HepG2 (cell line): ENCODE results near the gene RLN3. TPM values are rescaled to one million over a fixed set of nuclear protein-coding genes. Genes with fewer than 3 reads are reported as not detected.
A peak's percentile ranks its signal among the peaks of the same experiment; 100 is the strongest.

Experiments used
- SIN3B ChIP-seq: fragments of 150-350 bp; IDR thresholded peaks from 2 replicates; pipeline ENCODE4 v1.6.1; 2014; ENCODE audit warnings: low read length
- ZFP91 ChIP-seq: sonication (generic); formaldehyde crosslinking; IDR thresholded peaks from 2 replicates; pipeline ENCODE4 v1.9.0; 2022; ENCODE audit warnings: missing genetic modification reagents, mild to moderate bottlenecking, borderline replicate concordance
- ZNF629 ChIP-seq: sonication (generic); formaldehyde crosslinking; conservative IDR thresholded peaks from 2 replicates; pipeline ENCODE4 v1.5.0; 2020; ENCODE audit warnings: missing genetic modification reagents
- ZNF746 ChIP-seq: sonication (generic); formaldehyde crosslinking; IDR thresholded peaks from 2 replicates; pipeline ENCODE4 v1.8.0; 2022; ENCODE audit warnings: mild to moderate bottlenecking, missing genetic modification reagents
- ZNF777 ChIP-seq: sonication (generic); formaldehyde crosslinking; IDR thresholded peaks from 2 replicates; pipeline ENCODE4 v1.4.0; 2020; ENCODE audit warnings: missing genetic modification reagents
- polyA plus RNA-seq, 8 experiments: library from polyadenylated mRNA; depleted of rRNA in 3 of 8; stranded (reverse) in 7 of 8; unstranded in 1 of 8; fragments of >200 nt; fragmentation: Illumina TruSeq in 4 of 8; extraction: Trizol in 4 of 8; gene quantifications; 2 replicates each; pipeline versions ENCODE4 v1.2.1 to v1.2.3, GENCODE V29; 2011 to 2016; ENCODE audit warnings: low read depth in 4 of 8, missing spikeins in 1 of 8, mixed read lengths in 1 of 8; ENCODE audit not compliant: insufficient read depth in 1 of 8
- total RNA-seq, 5 experiments: library from RNA; depleted of rRNA; stranded (reverse); fragments of >200 nt; fragmentation: Illumina TruSeq; extraction: Trizol; gene quantifications; 2 replicates each; pipeline ENCODE4 v1.2.3, GENCODE V29; 2016; ENCODE audit warnings: low read depth in 1 of 5
- TF ChIP-seq, protein P1 (sequence below): sonication (generic); formaldehyde crosslinking; IDR thresholded peaks from 2 replicates; pipeline ENCODE4 v1.5.0; 2020; ENCODE audit warnings: missing genetic modification reagents
- TF ChIP-seq, protein P2 (sequence below): sonication (generic); formaldehyde crosslinking; IDR thresholded peaks from 2 replicates; pipeline ENCODE4 v1.5.1; 2020; ENCODE audit warnings: mild to moderate bottlenecking, moderate library complexity, missing genetic modification reagents
- TF ChIP-seq, protein P3 (sequence below): IDR thresholded peaks from 2 replicates; pipeline ENCODE4 v1.6.1; 2016; ENCODE audit warnings: low read depth

Gene RLN3
- total and polyA plus RNA-seq, 2 of the 13 experiments (the other 11 are each of a cell fraction or from before 2014, with no cell fraction given): not detected

GRCh38 chr19:13984875-13985741, 42.8 kb upstream of the RLN3 start (continued):
- TF ChIP-seq ZFP91 (CRISPR knock-in tag) (no peak; the same call in 1 of the 2 replicates), ZNF777 (CRISPR knock-in tag) (no peak), SIN3B (no peak), ZNF629 (CRISPR knock-in tag) (0 out of 2 replicates have a peak, but pooled peaks have one; percentile 25), ZNF746 (CRISPR knock-in tag) (no peak)
- TF ChIP-seq, protein P1, sequence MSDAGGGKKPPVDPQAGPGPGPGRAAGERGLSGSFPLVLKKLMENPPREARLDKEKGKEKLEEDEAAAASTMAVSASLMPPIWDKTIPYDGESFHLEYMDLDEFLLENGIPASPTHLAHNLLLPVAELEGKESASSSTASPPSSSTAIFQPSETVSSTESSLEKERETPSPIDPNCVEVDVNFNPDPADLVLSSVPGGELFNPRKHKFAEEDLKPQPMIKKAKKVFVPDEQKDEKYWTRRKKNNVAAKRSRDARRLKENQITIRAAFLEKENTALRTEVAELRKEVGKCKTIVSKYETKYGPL (CRISPR knock-in tag): no peak
- TF ChIP-seq, protein P2, sequence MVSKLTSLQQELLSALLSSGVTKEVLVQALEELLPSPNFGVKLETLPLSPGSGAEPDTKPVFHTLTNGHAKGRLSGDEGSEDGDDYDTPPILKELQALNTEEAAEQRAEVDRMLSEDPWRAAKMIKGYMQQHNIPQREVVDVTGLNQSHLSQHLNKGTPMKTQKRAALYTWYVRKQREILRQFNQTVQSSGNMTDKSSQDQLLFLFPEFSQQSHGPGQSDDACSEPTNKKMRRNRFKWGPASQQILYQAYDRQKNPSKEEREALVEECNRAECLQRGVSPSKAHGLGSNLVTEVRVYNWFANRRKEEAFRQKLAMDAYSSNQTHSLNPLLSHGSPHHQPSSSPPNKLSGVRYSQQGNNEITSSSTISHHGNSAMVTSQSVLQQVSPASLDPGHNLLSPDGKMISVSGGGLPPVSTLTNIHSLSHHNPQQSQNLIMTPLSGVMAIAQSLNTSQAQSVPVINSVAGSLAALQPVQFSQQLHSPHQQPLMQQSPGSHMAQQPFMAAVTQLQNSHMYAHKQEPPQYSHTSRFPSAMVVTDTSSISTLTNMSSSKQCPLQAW (CRISPR knock-in tag): 0 out of 2 replicates have a peak, but pooled peaks have one; percentile 21
- TF ChIP-seq, protein P3, sequence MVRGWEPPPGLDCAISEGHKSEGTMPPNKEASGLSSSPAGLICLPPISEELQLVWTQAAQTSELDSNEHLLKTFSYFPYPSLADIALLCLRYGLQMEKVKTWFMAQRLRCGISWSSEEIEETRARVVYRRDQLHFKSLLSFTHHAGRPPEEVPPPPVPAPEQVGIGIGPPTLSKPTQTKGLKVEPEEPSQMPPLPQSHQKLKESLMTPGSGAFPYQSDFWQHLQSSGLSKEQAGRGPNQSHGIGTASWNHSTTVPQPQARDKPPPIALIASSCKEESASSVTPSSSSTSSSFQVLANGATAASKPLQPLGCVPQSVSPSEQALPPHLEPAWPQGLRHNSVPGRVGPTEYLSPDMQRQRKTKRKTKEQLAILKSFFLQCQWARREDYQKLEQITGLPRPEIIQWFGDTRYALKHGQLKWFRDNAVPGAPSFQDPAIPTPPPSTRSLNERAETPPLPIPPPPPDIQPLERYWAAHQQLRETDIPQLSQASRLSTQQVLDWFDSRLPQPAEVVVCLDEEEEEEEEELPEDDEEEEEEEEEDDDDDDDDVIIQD (CRISPR knock-in tag): no peak
- TF ChIP-seq, all 625 proteins: peak for 4
